ENCODE measurements around the gene PHACTR1.

PHACTR1 gene

GRCh38 chr6:12800120-12800519 lies 83.6 kb downstream of the PHACTR1 start:
- in situ Hi-C loops (cut with MboI; ENCODE audit: low sequenced_read_pairs) = no loop called here

- in situ Hi-C loops (cut with MboI; ENCODE audit: low sequenced_read_pairs) = no loop called here
Observed at GRCh38 chr6:12801141-12801540, 84.6 kb downstream of the PHACTR1 start.

DNA sequence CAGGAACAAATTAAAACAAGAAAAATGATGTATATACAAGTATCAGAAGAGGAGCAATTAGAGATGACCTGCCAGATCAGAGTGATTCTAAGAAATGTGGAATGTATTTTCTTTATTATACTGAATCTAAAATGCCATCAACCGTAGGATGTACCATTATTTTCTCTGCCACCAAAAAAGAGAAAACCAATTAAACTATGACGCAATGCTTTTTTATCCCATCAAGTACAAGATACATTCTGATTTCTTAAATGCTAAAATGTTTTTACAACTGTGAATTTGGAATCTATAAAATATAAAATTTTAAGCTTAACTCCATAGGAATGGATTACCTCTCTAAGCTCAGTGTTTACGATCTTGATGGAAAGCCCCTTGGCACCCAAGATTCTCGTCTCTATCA lies 85.9 kb downstream of the PHACTR1 start:
- in situ Hi-C loops (cut with MboI; ENCODE audit: low sequenced_read_pairs) = no loop called here

DNA sequence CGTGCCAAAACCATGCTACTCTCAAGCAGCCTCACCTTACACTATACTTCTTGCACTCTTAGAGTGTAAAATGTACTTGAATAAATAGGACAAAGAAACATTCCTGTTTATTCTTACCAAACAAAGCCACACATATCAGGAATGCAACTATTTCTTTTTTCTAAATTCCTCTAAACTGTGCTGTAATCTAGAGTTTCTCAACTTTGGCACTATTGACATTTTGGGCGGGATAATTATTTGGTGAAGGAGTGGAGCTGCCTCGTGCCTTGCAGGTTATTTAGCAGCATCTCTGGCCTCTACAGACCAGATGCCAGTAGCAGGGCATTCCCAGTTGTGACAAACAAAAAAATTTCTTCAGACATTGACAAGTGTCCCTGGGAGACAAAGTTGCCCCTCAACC lies 86.9 kb downstream of the PHACTR1 start:
- in situ Hi-C loops (cut with MboI; ENCODE audit: low sequenced_read_pairs) = no loop called here

- in situ Hi-C loops (cut with MboI; ENCODE audit: low sequenced_read_pairs) = no loop called here
Observed at GRCh38 chr6:12804952-12805645, 88.5 kb downstream of the PHACTR1 start.

DNA sequence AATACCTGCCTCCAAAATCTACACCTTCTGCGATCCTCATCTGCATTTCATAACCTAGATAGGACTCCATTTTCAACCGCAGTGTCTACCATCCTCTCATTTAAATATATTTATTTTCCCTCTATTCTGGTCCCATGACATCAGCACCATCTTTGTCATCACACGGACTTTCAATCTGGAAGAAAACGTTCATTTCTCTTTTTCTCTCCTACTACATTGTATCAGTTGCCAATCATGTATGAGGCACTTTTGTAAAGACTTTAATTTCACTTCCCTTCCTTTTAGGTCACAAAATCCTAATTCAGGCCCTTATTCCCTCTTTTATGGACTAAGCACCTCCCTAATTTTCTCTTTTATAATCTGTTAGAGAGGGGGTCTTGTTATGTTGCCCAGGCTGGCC lies 89.6 kb downstream of the PHACTR1 start:
- in situ Hi-C loops (cut with MboI; ENCODE audit: low sequenced_read_pairs) = no loop called here

DNA sequence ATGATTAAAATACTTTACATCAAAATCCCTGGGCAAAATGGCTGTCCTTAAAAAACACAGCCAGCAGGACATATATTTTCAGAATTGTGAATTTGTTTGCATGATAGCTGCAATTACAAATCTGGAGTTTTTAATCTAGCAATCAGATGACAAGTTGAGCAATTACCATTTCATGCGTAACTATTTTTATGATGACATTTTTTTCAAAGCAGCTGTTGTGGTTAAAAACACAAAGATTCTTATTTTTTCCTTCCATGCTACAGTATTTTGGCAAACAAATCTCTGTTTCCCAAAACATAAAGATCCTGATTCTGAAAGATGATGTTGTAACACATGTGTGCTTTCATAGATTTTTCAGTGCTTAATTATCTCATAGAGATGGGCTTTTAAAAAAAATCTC lies 90.2 kb downstream of the PHACTR1 start:
- in situ Hi-C loops (cut with MboI; ENCODE audit: low sequenced_read_pairs) = no loop called here

GRCh38 chr6:12811519-12811918 lies 95.0 kb downstream of the PHACTR1 start:
- in situ Hi-C loops (cut with MboI; ENCODE audit: low sequenced_read_pairs) = no loop called here

- in situ Hi-C loops (cut with MboI; ENCODE audit: low sequenced_read_pairs) = no loop called here
Observed at GRCh38 chr6:12813321-12813720, 96.8 kb downstream of the PHACTR1 start.

DNA sequence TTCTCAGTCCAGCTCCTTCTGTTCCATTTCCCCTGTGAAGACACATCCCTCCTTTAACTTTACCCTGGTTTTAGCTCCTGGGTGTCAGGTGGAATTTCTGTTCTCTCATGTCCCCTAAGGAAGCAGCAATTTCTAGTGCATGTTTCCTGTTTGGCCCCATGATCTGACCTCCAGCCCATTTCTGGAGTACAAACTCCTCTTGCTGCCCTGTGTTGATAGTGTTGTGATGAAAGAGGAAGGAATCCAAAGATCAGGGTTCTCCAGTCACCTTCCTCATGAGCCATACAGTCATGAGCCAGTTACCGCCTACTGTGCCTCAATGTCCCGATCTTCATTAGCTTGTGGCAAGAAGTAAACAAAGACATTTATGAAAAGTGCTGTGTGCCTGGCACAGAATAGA lies 97.4 kb downstream of the PHACTR1 start:
- in situ Hi-C loops (cut with MboI; ENCODE audit: low sequenced_read_pairs) = no loop called here

DNA sequence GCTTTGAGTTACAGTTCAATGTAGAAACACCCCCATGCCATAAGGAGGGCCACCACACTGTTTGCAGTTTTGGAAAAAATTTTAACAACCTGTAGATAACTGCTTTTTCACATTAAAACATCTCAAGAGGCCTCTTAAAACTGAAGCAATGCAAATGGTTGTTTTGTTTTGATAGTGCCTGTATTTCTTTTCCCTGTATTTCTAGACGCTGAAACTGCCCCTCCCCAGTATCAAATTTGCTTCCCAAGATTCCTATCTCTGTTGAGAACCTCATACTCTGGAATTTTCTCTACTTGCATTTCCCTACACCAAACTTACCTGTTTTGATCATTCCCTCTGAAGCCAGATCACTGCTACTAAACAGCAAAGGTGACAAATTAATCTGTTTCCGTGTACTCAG lies 98.5 kb downstream of the PHACTR1 start:
- in situ Hi-C loops (cut with MboI; ENCODE audit: low sequenced_read_pairs) = no loop called here

GRCh38 chr6:12815884-12816600 lies 99.5 kb downstream of the PHACTR1 start:
- in situ Hi-C loops (cut with MboI; ENCODE audit: low sequenced_read_pairs) = no loop called here

DNA sequence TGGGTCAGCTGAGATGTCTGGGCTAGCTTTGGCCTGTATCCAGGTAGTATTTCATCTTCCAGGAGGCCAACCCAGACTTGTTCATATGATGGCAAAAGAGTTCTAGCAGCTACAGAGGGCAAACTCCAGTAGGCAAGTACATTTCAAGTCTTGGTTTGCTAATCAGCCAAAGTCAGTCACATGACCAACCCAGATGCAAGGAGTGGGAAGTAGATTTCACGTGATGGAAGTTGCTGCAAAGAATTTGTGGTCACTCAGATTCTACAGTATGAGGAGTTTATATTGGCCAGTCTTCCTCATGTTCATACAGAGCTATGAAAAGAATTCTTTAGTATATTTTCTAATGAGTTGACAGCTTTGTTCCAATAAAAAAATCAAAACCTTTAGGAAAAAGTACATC lies 101.8 kb downstream of the PHACTR1 start:
- in situ Hi-C loops (cut with MboI; ENCODE audit: low sequenced_read_pairs) = no loop called here

GRCh38 chr6:12823847-12824246 lies 107.3 kb downstream of the PHACTR1 start:
- in situ Hi-C loops (cut with MboI; ENCODE audit: low sequenced_read_pairs) = no loop called here

- in situ Hi-C loops (cut with MboI; ENCODE audit: low sequenced_read_pairs) = no loop called here
Observed at GRCh38 chr6:12826584-12826983, 110.0 kb downstream of the PHACTR1 start.

DNA sequence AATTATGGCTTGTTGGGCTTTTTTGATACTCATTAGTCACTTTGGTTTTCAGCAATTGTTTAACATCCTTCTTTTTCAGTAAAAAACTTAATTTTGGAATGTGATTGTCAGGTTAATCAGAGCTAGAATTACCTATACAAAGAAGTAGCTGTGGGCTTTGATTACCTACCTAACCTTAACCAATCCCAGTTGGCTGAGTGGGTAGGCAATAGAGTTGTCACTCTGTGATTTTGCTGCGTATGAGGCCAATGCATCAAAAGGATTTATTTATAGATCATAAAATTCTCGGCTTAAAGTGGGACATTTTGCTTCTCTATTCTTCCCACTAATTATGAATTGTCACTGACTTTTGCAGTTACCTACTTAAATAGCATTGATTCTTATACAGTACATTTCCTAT lies 111.4 kb downstream of the PHACTR1 start:
- in situ Hi-C loops (cut with MboI; ENCODE audit: low sequenced_read_pairs) = no loop called here

DNA sequence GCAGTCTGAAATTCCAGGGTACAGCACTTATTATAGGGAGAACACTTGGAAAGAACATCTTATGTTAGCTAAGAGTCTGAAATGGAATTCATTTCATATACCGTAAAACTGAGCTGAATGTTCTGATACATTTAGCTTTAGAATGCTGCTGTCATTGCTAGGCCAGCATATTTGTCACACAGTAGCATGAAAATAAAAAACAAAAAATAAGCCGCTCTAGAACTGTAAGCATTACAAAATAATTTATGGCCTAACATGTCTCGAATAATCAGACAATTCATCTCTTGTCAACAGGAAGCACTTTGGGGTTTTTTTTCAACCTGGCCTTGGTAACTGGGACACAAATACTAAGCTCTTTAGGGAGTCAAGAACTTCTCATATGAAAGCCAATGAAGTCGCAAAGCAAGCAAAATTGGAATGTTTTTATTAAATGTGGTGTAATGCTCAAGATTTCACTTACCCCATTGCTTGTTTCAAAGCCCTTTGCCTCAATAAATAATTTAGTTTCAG lies 115.7 kb downstream of the PHACTR1 start:
- in situ Hi-C loops (cut with MboI; ENCODE audit: low sequenced_read_pairs) = no loop called here

- in situ Hi-C loops (cut with MboI; ENCODE audit: low sequenced_read_pairs) = no loop called here
Observed at GRCh38 chr6:12836009-12836408, 119.4 kb downstream of the PHACTR1 start.

- in situ Hi-C loops (cut with MboI; ENCODE audit: low sequenced_read_pairs) = no loop called here
Observed at GRCh38 chr6:12841619-12842018, 125.1 kb downstream of the PHACTR1 start.

DNA sequence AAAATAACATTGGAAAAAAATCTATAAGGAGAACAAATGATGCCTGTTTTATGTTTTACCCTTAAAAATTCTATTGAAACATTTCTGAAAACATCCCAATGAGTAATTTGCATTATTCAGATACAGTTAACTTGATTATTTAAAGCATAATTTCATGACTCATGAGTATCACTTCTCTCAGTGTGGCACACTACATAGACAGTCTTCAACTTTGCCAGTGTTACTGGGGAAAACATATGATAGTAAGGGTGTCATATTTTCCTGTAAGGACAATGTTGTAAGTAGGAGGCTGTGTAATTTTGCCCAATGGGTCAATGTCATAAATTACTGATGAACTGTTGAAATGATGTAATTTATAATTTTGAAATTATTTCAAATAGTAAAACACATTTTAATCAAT lies 125.5 kb downstream of the PHACTR1 start:
- in situ Hi-C loops (cut with MboI; ENCODE audit: low sequenced_read_pairs) = no loop called here

DNA sequence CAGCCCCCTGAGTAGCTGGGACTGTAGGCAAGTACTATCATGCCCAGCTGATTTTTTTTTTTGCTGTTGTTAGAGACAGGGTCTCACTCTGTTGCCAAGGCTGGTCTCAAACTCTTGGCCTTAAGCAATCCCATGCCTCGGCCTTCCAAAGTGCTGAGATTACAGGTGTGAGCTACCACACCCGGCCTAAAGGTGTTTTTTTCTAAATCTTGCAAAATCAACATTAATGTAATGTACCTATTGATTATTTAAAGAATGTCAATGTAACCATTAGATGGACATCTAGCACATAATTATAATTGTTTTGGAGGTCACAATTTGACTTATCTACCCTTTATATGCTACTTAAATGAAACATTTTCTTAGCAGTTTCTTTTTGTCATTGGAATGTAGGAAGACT lies 126.1 kb downstream of the PHACTR1 start:
- in situ Hi-C loops (cut with MboI; ENCODE audit: low sequenced_read_pairs) = no loop called here
